Activated effector memory CD4-positive, alpha-beta T cell treated with anti-CD3 and anti-CD28 coated beads, Interleukin-2, amount 50 U/mL, for 16 hours (primary cell): Measurements from ENCODE around the gene ATOSB.

Source experiments
- DNase-seq: peaks from one replicate; pipeline ENCODE4 v3.0.0-alpha.2; 2020

ATOSB gene

GRCh38 chr9:35112257-35113020 is 3.2 kb downstream of the ATOSB start:
- DNase-seq, result peak; percentile 69

- DNase-seq, result peak; percentile 99
Observed at GRCh38 chr9:35111001-35111933, 4.4 kb downstream of the ATOSB start.

GRCh38 chr9:35110327-35110761 is 5.3 kb downstream of the ATOSB start:
- peak; percentile 63 for DNase-seq

DNA sequence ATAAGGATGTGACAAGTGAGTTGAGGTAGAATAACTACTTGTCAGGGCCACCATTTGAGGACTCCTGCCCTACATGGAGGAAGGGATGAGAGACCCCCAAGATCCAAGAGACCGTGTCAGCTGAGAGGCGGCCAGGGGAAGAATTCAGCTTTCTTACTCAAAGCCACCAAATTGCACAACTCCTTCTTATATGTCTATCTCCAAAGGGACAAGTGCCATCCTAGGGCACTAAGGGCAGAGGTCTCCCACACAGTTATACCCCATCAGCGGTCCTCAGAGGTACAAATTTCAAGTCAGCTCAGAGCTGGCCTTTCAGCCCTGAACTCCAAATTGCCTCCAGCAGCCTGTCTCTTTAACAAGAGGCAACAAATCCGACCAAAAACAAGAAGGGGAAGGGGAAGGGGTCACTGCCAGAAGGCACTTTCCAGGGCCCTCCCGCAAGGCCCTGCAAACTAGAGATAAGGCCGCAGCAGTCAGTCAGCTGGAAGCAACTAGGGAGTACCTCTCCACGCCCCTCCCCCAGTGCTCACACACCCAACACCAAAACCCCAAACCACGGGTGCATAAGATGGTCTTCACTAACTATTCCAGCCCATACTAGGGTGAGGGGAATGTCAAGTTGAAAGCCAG is 6.6 kb downstream of the ATOSB start:
- DNase-seq, result peak; percentile 45

GRCh38 chr9:35108461-35108860 is 7.2 kb downstream of the ATOSB start:
- peak; percentile 56 for DNase-seq

- peak; percentile 61 for DNase-seq
Observed at GRCh38 chr9:35107297-35108290, 8.1 kb downstream of the ATOSB start.

DNA sequence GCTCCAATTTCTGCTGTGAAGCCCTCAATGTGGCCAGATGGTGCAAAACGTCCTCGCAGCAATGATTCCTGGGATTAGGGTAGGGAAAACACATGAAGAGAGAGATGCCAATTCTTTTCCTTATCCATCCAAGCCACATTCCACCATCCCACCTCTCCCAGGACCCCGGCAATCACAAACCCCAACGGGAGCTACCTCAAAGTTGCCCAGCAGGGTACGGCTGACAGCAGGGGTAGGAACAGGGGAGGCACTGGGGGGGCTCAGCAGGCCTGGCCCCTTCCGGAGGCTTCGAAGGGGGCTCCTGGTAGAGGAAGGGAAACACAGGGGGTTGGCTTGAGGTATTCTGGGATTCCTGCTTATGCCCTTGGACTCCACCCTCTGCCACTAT is 9.3 kb downstream of the ATOSB start:
- no peak for DNase-seq

DNA sequence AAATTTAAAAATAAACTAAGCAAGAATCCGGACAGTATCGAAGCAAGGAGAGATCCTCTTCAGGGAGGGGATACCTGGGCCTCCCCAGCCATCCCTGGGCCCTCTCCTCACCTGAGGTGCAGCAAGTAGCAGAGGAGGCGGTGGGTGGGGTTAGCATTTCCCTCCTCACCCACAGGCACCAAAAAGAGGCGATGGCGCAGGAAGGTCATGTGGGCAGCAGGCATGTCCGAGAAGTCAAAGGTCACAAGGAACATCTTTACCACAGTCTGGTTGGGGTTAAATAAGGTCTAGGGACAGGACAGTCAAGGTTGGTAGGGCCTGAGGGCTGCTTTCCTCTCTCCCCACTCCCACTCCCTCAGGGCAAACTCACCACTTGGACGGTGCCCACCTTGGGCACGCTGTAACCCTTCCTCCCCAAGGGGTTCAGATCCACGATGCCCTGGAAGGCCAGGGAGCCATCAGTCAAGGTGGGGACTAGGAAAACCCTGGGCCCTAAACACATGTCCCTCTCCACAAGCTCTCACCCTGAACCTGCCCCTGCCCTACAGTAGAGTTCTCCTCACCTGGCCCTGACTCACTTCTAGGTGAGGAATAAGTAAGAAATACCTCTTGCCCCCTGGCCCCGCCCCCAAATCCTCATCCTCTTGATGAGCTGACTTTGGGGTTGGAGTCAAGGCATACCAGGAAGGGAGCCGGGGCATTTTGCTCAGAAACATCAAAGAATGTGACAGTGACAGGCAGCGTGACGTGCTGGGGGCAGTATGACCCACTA is 9.9 kb downstream of the ATOSB start:
- peak; percentile 53 for DNase-seq

GRCh38 chr9:35105126-35105525 is 10.5 kb downstream of the ATOSB start:
- no peak for DNase-seq

- no peak for DNase-seq
Observed at GRCh38 chr9:35104586-35104985, 11.1 kb downstream of the ATOSB start.

- no peak for DNase-seq
Observed at GRCh38 chr9:35103660-35104191, 11.9 kb downstream of the ATOSB start.

DNA sequence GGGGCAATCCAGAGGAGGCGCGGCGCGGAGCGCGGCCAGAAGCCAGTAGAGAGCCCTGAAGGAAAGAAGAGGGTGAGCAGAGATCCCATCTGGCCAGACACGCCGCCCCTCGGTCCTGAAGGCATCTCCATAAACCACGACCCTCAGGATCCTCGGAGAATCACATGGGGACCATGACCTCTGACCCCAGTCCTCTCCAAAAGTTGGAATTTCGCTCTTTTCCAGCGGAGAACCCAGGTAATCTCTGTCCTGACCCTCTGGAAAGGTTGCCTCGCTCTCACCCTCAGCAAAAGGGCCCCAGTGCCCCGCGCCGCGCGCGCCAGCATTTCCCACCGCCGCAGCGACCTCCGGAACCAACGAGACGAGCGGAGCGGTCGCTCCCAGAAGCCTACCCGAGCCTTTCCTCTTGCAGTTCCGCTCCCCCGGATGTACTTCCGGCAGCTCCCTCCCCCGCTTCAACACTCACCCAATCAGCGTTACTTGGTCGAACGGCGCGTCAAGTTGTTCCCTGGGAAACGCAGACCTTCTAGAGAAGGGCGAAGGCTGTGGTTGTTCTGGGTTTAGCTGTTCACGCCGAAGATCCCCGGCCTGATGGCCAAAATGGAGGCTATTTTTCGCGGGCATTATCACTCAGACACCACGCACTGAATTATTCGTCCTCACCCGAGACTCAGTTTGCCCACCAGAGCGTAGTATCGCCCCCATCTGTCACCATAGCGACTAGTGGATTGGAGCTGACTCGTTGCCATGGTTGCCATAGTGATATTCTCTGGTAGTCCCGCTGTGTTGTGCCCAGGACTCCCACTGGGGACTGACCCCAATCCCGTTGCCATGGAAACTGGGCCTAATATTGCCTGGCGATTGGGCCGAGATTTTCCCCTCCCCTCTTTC is 12.6 kb downstream of the ATOSB start, which contains the start of gene STOML2:
Gene STOML2 (minus strand): TSS at position 363 of the 891 bp plus-strand sequence. CDS start 37 bp downstream, at position 326.
- peak; percentile 97 for DNase-seq

- no peak for DNase-seq
Observed at GRCh38 chr9:35102465-35102768, 13.2 kb downstream of the ATOSB start.

- no peak for DNase-seq
Observed at GRCh38 chr9:35097573-35097972, 18.1 kb downstream of the ATOSB start.

DNA sequence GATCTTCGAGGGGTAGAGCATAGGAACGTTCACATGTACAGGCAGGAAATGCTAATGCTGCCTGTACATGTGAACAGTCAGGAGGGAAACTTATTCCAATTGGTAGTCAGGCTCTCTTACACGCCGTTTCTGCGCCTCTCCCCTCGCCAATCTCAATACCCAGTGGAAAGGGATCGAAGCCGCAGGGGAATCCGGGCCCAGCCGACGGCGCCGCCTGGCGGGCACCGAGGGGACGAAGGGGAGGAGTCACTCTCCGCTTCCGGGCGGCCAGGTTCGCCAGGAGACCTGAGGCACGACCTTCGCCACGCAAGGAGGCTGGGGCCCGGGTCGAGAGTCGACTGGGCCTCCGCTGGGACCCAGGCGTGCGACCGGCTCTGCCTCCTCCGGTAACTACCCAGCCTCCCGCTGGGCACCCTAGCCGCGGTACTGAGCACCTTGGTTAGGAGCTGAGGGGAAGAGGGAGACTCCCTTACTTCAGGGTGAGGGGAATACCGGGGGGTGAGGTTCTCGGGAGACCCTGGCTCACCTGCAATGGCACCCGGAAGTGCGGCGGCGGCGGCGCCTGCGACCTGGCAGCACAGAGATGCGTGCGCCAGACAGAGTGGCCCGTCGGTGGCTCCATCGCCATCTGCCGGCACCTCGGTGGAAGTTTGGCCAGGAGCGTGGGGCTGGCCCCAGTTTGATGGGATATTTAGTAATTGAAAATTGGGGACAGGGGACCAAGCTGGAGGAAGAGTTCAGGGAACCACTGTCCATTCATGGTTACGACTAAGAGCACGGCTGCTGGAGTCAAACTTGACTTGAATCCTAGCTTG is 19.4 kb downstream of the ATOSB start, which contains the start of gene PIGO:
Gene PIGO (minus strand): TSS at position 557 of the 815 bp plus-strand sequence. CDS start 1,026 bp downstream, outside the sequence.
- peak; percentile 96 for DNase-seq

DNA sequence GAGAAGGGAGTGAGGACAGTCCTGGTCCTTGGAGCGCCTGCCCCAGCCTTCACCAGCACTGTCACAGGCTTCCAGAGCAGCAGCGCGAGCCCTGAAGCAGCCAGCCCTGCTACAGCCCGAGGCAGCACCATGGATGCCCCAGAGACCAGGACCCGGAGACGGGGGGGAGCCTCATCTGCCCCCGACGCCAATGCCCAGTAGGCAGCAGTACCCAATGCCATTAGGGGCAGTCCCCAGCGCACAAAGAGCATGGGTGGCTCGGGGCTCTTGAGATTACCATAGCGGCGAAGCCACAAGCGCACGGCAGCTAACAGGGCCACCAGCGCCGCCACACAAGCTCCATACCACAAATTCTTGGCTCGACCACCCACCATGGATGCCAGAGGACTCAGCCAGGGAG is 24.1 kb downstream of the ATOSB start:
- DNase-seq, result no peak

DNA sequence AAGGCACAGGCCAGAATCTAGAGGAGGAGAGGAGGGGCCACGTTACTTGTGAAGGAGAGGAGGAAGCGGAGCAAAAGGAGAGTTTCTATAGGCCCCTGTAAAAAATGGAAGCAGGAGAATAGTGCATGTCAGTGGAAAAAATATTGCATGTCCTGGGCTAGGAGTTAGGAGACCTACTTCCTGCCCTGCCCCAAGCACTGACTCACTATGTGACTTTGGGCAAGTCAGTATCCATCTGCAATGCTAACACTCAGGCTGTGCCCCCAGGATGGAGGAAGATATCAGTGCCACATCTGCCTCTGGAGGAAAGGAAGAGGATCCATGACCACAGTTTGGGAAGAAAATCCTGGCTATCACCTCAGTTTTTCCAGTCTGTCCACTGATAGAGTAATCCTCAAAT is 26.2 kb downstream of the ATOSB start:
- no peak for DNase-seq

- no peak for DNase-seq
Observed at GRCh38 chr9:35085078-35085477, 30.6 kb downstream of the ATOSB start.
